K562 (cell line): ENCODE measurements around the gene RASGEF1C. TPM values are rescaled to one million over a fixed set of nuclear protein-coding genes. Genes with fewer than 3 reads are reported as not detected.

Experiments
- CREB3 ChIP-seq: fragments of 450-650 bp; conservative IDR thresholded peaks from 2 replicates; pipeline ENCODE4 v1.6.1; 2016; ENCODE audit warnings: missing genetic modification characterization, low read depth, mild to moderate bottlenecking, missing compliant biosample characterization, moderate library complexity
- HDAC6 ChIP-seq: IDR thresholded peaks from 2 replicates; pipeline ENCODE4 v1.6.1; 2012; ENCODE audit warnings: low read depth, mild to moderate bottlenecking, control low read depth, inconsistent platforms, low read length, moderate library complexity
- SREBF1 ChIP-seq: fragments of 150-350 bp; IDR thresholded peaks from 2 replicates; pipeline ENCODE4 v1.6.1; 2014; ENCODE audit warnings: antibody characterized with exemption, low read depth, low read length, borderline replicate concordance
- ZNF592 ChIP-seq: fragments of 450-650 bp; IDR thresholded peaks from 2 replicates; pipeline ENCODE4 v1.6.1; 2017; ENCODE audit warnings: antibody characterized with exemption, mild to moderate bottlenecking
- polyA plus RNA-seq, 8 experiments: library from polyadenylated mRNA; depleted of rRNA in 4 of 8; stranded (reverse) in 5 of 8; unstranded in 3 of 8; fragments of >200 nt; fragmentation: Nextera tagmentation in 2 of 8; fragmentation: Illumina TruSeq in 1 of 8; extraction: Ambion mirVana in 2 of 8; extraction: Trizol in 1 of 8; gene quantifications; 2 replicates each; pipeline versions ENCODE4 v1.2.1 to v1.2.3, GENCODE V29; 2011 to 2014; ENCODE audit warnings: inconsistent platforms in 1 of 8, missing spikeins in 1 of 8
- total RNA-seq, 7 experiments: library from RNA; depleted of rRNA in 6 of 7; stranded (reverse); fragments of >200 nt in 6 of 7; fragmentation: Illumina TruSeq in 2 of 7; extraction: Trizol in 2 of 7; gene quantifications; 2 replicates each; pipeline versions ENCODE4 v1.2.1 to v1.2.3, GENCODE V29; 2011 to 2021; ENCODE audit warnings: low replicate concordance in 1 of 7

RASGEF1C gene
- total and polyA plus RNA-seq, 9 of the 15 experiments (the other 6 are each of a cell fraction or from before 2014, with no cell fraction given), result 0.04 to 1.1 (median 0.21) TPM; not detected in 4

- TF ChIP-seq ZNF592 (no peak), HDAC6 (no peak), SREBF1 (no peak), CREB3 (tag) (no peak)
- TF ChIP-seq, all 486 proteins: peak for 0
These were observed 38.0 kb downstream of the RASGEF1C start (continued) for GRCh38 chr5:180170810-180171567.
